Activated naive CD4-positive, alpha-beta T cell treated with anti-CD3 and anti-CD28 coated beads, Interleukin-2, amount 10 ng/mL, durations not matched to agents 7 days and 5 days (primary cell): ENCODE data around the gene ROBO1.

ENCODE experiments used
- CTCF ChIA-PET: fragments of 350-600 bp; sonication (Branson Sonifier 250); formaldehyde crosslinking; loops from one replicate; lab custom pipeline; 2021; ENCODE audit warnings: antibody characterized with exemption; lab: Charles Lee
- DNase-seq: peaks from one replicate; pipeline ENCODE4 v3.0.0-alpha.2; 2020
- H3K27ac Mint-ChIP-seq: one replicate; pipeline ENCODE4 v1.8.0; 2021; ENCODE audit warnings: mild to moderate bottlenecking, moderate library complexity, mixed read lengths
- H3K27me3 Mint-ChIP-seq: one replicate; pipeline ENCODE4 v1.8.0; 2021; ENCODE audit warnings: mild to moderate bottlenecking, mixed read lengths
- H3K36me3 Mint-ChIP-seq: one replicate; pipeline ENCODE4 v1.8.0; 2021; ENCODE audit warnings: mixed read lengths
- H3K4me1 Mint-ChIP-seq: one replicate; pipeline ENCODE4 v1.8.0; 2021; ENCODE audit warnings: mixed read lengths
- H3K4me3 Mint-ChIP-seq: one replicate; pipeline ENCODE4 v1.8.0; 2021; ENCODE audit warnings: mild to moderate bottlenecking, moderate library complexity, mixed read lengths
- H3K9me3 Mint-ChIP-seq: one replicate; pipeline ENCODE4 v1.8.0; 2021; ENCODE audit warnings: mixed read lengths

Gene ROBO1

GRCh38 chr3:78831446-78831972 lies 936.3 kb downstream of the ROBO1 start:
- H3K4me1 Mint-ChIP-seq = no peaks in the 10 kb centered on the region
- CTCF ChIA-PET = no interaction called here
- DNase-seq = no peak

GRCh38 chr3:78830470-78830869 lies 937.3 kb downstream of the ROBO1 start:
- no peak for DNase-seq
- Mint-ChIP-seq H3K27me3 (no peaks in the 10 kb centered on the region), H3K4me3 (no peak overlapping the region), H3K9me3 (peaks cover 11% of the 10 kb centered on the region), H3K27ac (no peak overlapping the region), H3K4me1 (no peaks in the 10 kb centered on the region), H3K36me3 (no peaks in the 10 kb centered on the region)
- CTCF ChIA-PET = no interaction called here

More at GRCh38 chr3:78831446-78831972, 936.3 kb downstream of the ROBO1 start:
- H3K4me3 Mint-ChIP-seq = no peak overlapping the region
- no peak overlapping the region for H3K27ac Mint-ChIP-seq
- no peaks in the 10 kb centered on the region for H3K36me3 Mint-ChIP-seq
- H3K27me3 Mint-ChIP-seq = no peaks in the 10 kb centered on the region
- H3K9me3 Mint-ChIP-seq = peaks cover 11% of the 10 kb centered on the region

GRCh38 chr3:78827618-78828017 lies 940.2 kb downstream of the ROBO1 start:
- CTCF ChIA-PET = no interaction called here
- Mint-ChIP-seq H3K4me3 (no peak overlapping the region), H3K9me3 (peaks cover 11% of the 10 kb centered on the region), H3K27me3 (no peaks in the 10 kb centered on the region), H3K27ac (no peak overlapping the region), H3K36me3 (no peaks in the 10 kb centered on the region), H3K4me1 (no peaks in the 10 kb centered on the region)
- DNase-seq = no peak

GRCh38 chr3:78825858-78826215 lies 942.0 kb downstream of the ROBO1 start:
- peaks cover 8% of the 10 kb centered on the region for H3K9me3 Mint-ChIP-seq
- no peaks in the 10 kb centered on the region for H3K36me3 Mint-ChIP-seq
- no peaks in the 10 kb centered on the region for H3K27me3 Mint-ChIP-seq
- no peaks in the 10 kb centered on the region for H3K4me1 Mint-ChIP-seq
- H3K4me3 Mint-ChIP-seq = no peak overlapping the region
- CTCF ChIA-PET = no interaction called here
- H3K27ac Mint-ChIP-seq = no peak overlapping the region
- DNase-seq = no peak

GRCh38 chr3:78825118-78825857 lies 942.5 kb downstream of the ROBO1 start:
- Mint-ChIP-seq H3K4me1 (no peaks in the 10 kb centered on the region), H3K36me3 (no peaks in the 10 kb centered on the region), H3K27me3 (no peaks in the 10 kb centered on the region), H3K4me3 (no peak overlapping the region), H3K27ac (no peak overlapping the region), H3K9me3 (peaks cover 7% of the 10 kb centered on the region)
- DNase-seq = no peak
- CTCF ChIA-PET = no interaction called here

- Mint-ChIP-seq H3K4me1 (no peaks in the 10 kb centered on the region), H3K4me3 (no peak overlapping the region), H3K36me3 (no peaks in the 10 kb centered on the region), H3K27me3 (no peaks in the 10 kb centered on the region), H3K9me3 (peaks cover 7% of the 10 kb centered on the region), H3K27ac (no peak overlapping the region)
- no peak for DNase-seq
- CTCF ChIA-PET = no interaction called here
Observed at GRCh38 chr3:78823859-78824258, 943.9 kb downstream of the ROBO1 start.

- H3K4me3 Mint-ChIP-seq = no peak overlapping the region
- no peak for DNase-seq
- CTCF ChIA-PET = no interaction called here
- no peaks in the 10 kb centered on the region for H3K36me3 Mint-ChIP-seq
- H3K27me3 Mint-ChIP-seq = no peaks in the 10 kb centered on the region
- no peak overlapping the region for H3K27ac Mint-ChIP-seq
- peaks cover 7% of the 10 kb centered on the region for H3K9me3 Mint-ChIP-seq
- no peaks in the 10 kb centered on the region for H3K4me1 Mint-ChIP-seq
Observed at GRCh38 chr3:78823434-78823833, 944.4 kb downstream of the ROBO1 start.

- H3K27me3 Mint-ChIP-seq = no peaks in the 10 kb centered on the region
- no peaks in the 10 kb centered on the region for H3K36me3 Mint-ChIP-seq
- H3K4me3 Mint-ChIP-seq = no peak overlapping the region
- no peaks in the 10 kb centered on the region for H3K4me1 Mint-ChIP-seq
- H3K27ac Mint-ChIP-seq = no peak overlapping the region
- no peak for DNase-seq
- CTCF ChIA-PET = no interaction called here
- peaks cover 6% of the 10 kb centered on the region for H3K9me3 Mint-ChIP-seq
Observed at GRCh38 chr3:78822726-78823125, 945.1 kb downstream of the ROBO1 start.

GRCh38 chr3:78820542-78820941 lies 947.3 kb downstream of the ROBO1 start:
- H3K9me3 Mint-ChIP-seq = peaks cover 4% of the 10 kb centered on the region
- H3K36me3 Mint-ChIP-seq = no peaks in the 10 kb centered on the region
- no peak for DNase-seq
- CTCF ChIA-PET = no interaction called here
- H3K4me1 Mint-ChIP-seq = no peaks in the 10 kb centered on the region
- no peak overlapping the region for H3K27ac Mint-ChIP-seq
- H3K27me3 Mint-ChIP-seq = no peaks in the 10 kb centered on the region
- no peak overlapping the region for H3K4me3 Mint-ChIP-seq

GRCh38 chr3:78818161-78818985 lies 949.4 kb downstream of the ROBO1 start:
- no peaks in the 10 kb centered on the region for H3K4me1 Mint-ChIP-seq
- no peak overlapping the region for H3K27ac Mint-ChIP-seq
- H3K36me3 Mint-ChIP-seq = no peaks in the 10 kb centered on the region
- H3K9me3 Mint-ChIP-seq = peaks cover 4% of the 10 kb centered on the region
- no peak overlapping the region for H3K4me3 Mint-ChIP-seq
- CTCF ChIA-PET = no interaction called here
- H3K27me3 Mint-ChIP-seq = no peaks in the 10 kb centered on the region
- DNase-seq = no peak

- Mint-ChIP-seq H3K9me3 (peaks cover 6% of the 10 kb centered on the region), H3K27me3 (no peaks in the 10 kb centered on the region), H3K36me3 (no peaks in the 10 kb centered on the region), H3K4me1 (no peaks in the 10 kb centered on the region), H3K4me3 (no peak overlapping the region), H3K27ac (no peak overlapping the region)
- no peak for DNase-seq
- CTCF ChIA-PET = no interaction called here
Observed at GRCh38 chr3:78814893-78815562, 952.8 kb downstream of the ROBO1 start.

- Mint-ChIP-seq H3K27me3 (no peaks in the 10 kb centered on the region), H3K27ac (no peak overlapping the region)
- no peak for DNase-seq
Observed at GRCh38 chr3:78812166-78812565, 955.6 kb downstream of the ROBO1 start.

GRCh38 chr3:78809966-78810365 lies 957.8 kb downstream of the ROBO1 start:
- CTCF ChIA-PET = no interaction called here
- Mint-ChIP-seq H3K36me3 (no peaks in the 10 kb centered on the region), H3K4me3 (no peak overlapping the region), H3K9me3 (peaks cover 4% of the 10 kb centered on the region), H3K27me3 (no peaks in the 10 kb centered on the region), H3K4me1 (no peaks in the 10 kb centered on the region), H3K27ac (no peak overlapping the region)
- DNase-seq = no peak

More at GRCh38 chr3:78812166-78812565, 955.6 kb downstream of the ROBO1 start:
- CTCF ChIA-PET = no interaction called here
- Mint-ChIP-seq H3K36me3 (no peaks in the 10 kb centered on the region), H3K4me3 (no peak overlapping the region), H3K9me3 (peaks cover 4% of the 10 kb centered on the region), H3K4me1 (no peaks in the 10 kb centered on the region)

GRCh38 chr3:78804251-78805037 lies 963.4 kb downstream of the ROBO1 start:
- CTCF ChIA-PET = no interaction called here

More at GRCh38 chr3:78804251-78805037, 963.4 kb downstream of the ROBO1 start:
- H3K27ac Mint-ChIP-seq = no peak overlapping the region
- no peaks in the 10 kb centered on the region for H3K4me1 Mint-ChIP-seq
- DNase-seq = no peak
- H3K4me3 Mint-ChIP-seq = no peak overlapping the region
- H3K9me3 Mint-ChIP-seq = peaks cover 7% of the 10 kb centered on the region
- H3K27me3 Mint-ChIP-seq = no peaks in the 10 kb centered on the region
- no peaks in the 10 kb centered on the region for H3K36me3 Mint-ChIP-seq
